WTC11 (cell line): ENCODE measurements around the gene SULT2B1. TPM values are rescaled to one million over a fixed set of nuclear protein-coding genes. Genes with fewer than 3 reads are reported as not detected.

ENCODE experiments used
- ATAC-seq: fragments of 200-7000 bp; cut with Tn5 transposase; 2 replicates; pipeline ENCODE4 v1.10.0; 2021; ENCODE audit warnings: mild to moderate bottlenecking, moderate library complexity
- CTCF ChIA-PET: fragments of 300-600 bp; sonication (Branson Sonifier 250); formaldehyde crosslinking; loops from one replicate; lab custom pipeline; 2021; ENCODE audit warnings: antibody characterized with exemption; lab: Charles Lee
- POLR2A ChIA-PET: fragments of 350-600 bp; sonication (Branson Sonifier 250); formaldehyde crosslinking; loops from one replicate; lab custom pipeline; 2021; ENCODE audit warnings: antibody characterized with exemption; lab: Charles Lee
- DNase-seq: peaks from one replicate; pipeline ENCODE4 v3.0.0; 2021; ENCODE audit warnings: low spot score
- H3K27ac Mint-ChIP-seq: 2 replicates; pipeline ENCODE4 v1.8.0; 2021; ENCODE audit warnings: mixed read lengths
- H3K27me3 Mint-ChIP-seq: 2 replicates; pipeline ENCODE4 v1.8.0; 2021; ENCODE audit warnings: low read depth, mild to moderate bottlenecking, moderate library complexity, mixed read lengths
- H3K36me3 Mint-ChIP-seq: 2 replicates; pipeline ENCODE4 v1.8.0; 2021; ENCODE audit warnings: mixed read lengths
- H3K4me1 Mint-ChIP-seq: 2 replicates; pipeline ENCODE4 v1.8.0; 2022; ENCODE audit warnings: mixed read lengths
- H3K4me3 Mint-ChIP-seq: 2 replicates; pipeline ENCODE4 v1.8.0; 2021; ENCODE audit warnings: mild to moderate bottlenecking, moderate library complexity, mixed read lengths
- H3K9me3 Mint-ChIP-seq: 2 replicates; pipeline ENCODE4 v1.8.0; 2021; ENCODE audit warnings: mixed read lengths
- EMX1 ChIP-seq: fragments of 250-450 bp; sonication (Bioruptor Pico); IDR thresholded peaks from 2 replicates; pipeline ENCODE4 v1.8.0; 2021; ENCODE audit warnings: mild to moderate bottlenecking
- HMGA2 ChIP-seq: fragments of 250-450 bp; sonication (Bioruptor Pico); IDR thresholded peaks from 2 replicates; pipeline ENCODE4 v1.4.0; 2021; ENCODE audit warnings: mild to moderate bottlenecking, moderate library complexity
- KAT7 ChIP-seq: sonication (generic); formaldehyde crosslinking; IDR thresholded peaks from 2 replicates; pipeline ENCODE4 v1.8.1; 2023; ENCODE audit warnings: missing genetic modification reagents, mild to moderate bottlenecking, borderline replicate concordance
- NFE2L1 ChIP-seq: sonication (generic); formaldehyde crosslinking; IDR thresholded peaks from 2 replicates; pipeline ENCODE4 v1.8.1; 2023; ENCODE audit warnings: missing genetic modification reagents
- PRRX2 ChIP-seq: fragments of 250-450 bp; sonication (Bioruptor Pico); IDR thresholded peaks from 2 replicates; pipeline ENCODE4 v1.8.0; 2021; ENCODE audit warnings: mild to moderate bottlenecking
- SMAD3 ChIP-seq: sonication (generic); formaldehyde crosslinking; IDR thresholded peaks from 2 replicates; pipeline ENCODE4 v1.8.0; 2022; ENCODE audit warnings: missing genetic modification reagents, mild to moderate bottlenecking, borderline replicate concordance
- TCF7 ChIP-seq: sonication (generic); formaldehyde crosslinking; IDR thresholded peaks from 2 replicates; pipeline ENCODE4 v1.8.0; 2022; ENCODE audit warnings: mild to moderate bottlenecking, low read depth, missing genetic modification reagents, moderate library complexity
- TEAD4 ChIP-seq: sonication (generic); formaldehyde crosslinking; IDR thresholded peaks from 2 replicates; pipeline ENCODE4 v1.8.0; 2022; ENCODE audit warnings: mild to moderate bottlenecking, missing genetic modification reagents
- ZBTB21 ChIP-seq: sonication (generic); formaldehyde crosslinking; IDR thresholded peaks from 2 replicates; pipeline ENCODE4 v1.8.1; 2023; ENCODE audit warnings: mild to moderate bottlenecking, missing genetic modification reagents, borderline replicate concordance
- ZNF671 ChIP-seq: fragments of 250-450 bp; sonication (Bioruptor Pico); IDR thresholded peaks from 2 replicates; pipeline ENCODE4 v1.8.0; 2021; ENCODE audit warnings: mild to moderate bottlenecking
- total RNA-seq: library from RNA; stranded (reverse); gene quantifications from 3 replicates; pipeline ENCODE4 v1.2.3, GENCODE V29; 2021
- TF ChIP-seq, protein P1 (sequence below): sonication (generic); formaldehyde crosslinking; IDR thresholded peaks from 2 replicates; pipeline ENCODE4 v1.8.0; 2022; ENCODE audit warnings: mild to moderate bottlenecking, missing genetic modification reagents
- TF ChIP-seq, protein P2 (sequence below): sonication (generic); formaldehyde crosslinking; IDR thresholded peaks from 2 replicates; pipeline ENCODE4 v1.8.1; 2023; ENCODE audit warnings: mild to moderate bottlenecking, missing genetic modification reagents, moderate library complexity
- TF ChIP-seq, protein P3 (sequence below): sonication (generic); formaldehyde crosslinking; IDR thresholded peaks from 2 replicates; pipeline ENCODE4 v1.8.0; 2022; ENCODE audit warnings: mild to moderate bottlenecking, missing genetic modification reagents
- TF ChIP-seq, protein P4 (sequence below): sonication (generic); formaldehyde crosslinking; IDR thresholded peaks from 2 replicates; pipeline ENCODE4 v1.8.1; 2022; ENCODE audit warnings: low read depth, mild to moderate bottlenecking, moderate library complexity, missing genetic modification reagents, borderline replicate concordance
- TF ChIP-seq, protein P5 (sequence below): fragments of 250-450 bp; sonication (Bioruptor Pico); IDR thresholded peaks from 2 replicates; pipeline ENCODE4 v1.9.0; 2021; ENCODE audit warnings: mild to moderate bottlenecking, borderline replicate concordance
- TF ChIP-seq, protein P6 (sequence below): sonication (generic); formaldehyde crosslinking; IDR thresholded peaks from 2 replicates; pipeline ENCODE4 v1.8.1; 2023; ENCODE audit warnings: mild to moderate bottlenecking, moderate library complexity, missing genetic modification reagents
- TF ChIP-seq, protein P7 (sequence below): fragments of 250-450 bp; sonication (Bioruptor Pico); IDR thresholded peaks from 2 replicates; pipeline ENCODE4 v1.8.0; 2021; ENCODE audit warnings: mild to moderate bottlenecking
- TF ChIP-seq, protein P8 (sequence below): sonication (generic); formaldehyde crosslinking; IDR thresholded peaks from 2 replicates; pipeline ENCODE4 v1.8.0; 2022; ENCODE audit warnings: mild to moderate bottlenecking, missing genetic modification reagents

SULT2B1 gene
- total RNA-seq, 1 experiment from 2014 or later = 0.96 TPM

DNA sequence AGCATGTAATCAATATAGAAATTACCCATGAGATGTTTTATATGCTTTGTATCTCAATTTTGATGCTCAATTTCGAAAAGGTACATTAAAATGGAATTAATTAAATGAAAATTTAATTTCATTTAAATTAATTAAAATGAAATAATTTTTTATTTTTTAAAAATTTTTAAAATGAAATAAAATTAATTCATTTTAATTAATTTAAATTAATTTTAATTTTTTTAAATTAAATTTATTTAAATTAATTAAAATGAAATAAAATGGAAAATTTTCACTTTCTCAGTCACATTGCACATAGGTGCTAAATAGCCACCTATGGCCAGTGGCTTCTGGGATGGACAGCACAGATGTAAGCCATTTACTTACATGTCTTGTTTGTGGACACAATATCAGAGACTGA is 4.2 kb upstream of the SULT2B1 start:
- CTCF ChIA-PET = no interaction called here
- H3K4me3 Mint-ChIP-seq = no peak overlapping the region
- H3K9me3 Mint-ChIP-seq = no peaks in the 10 kb centered on the region
- no peak for DNase-seq
- POLR2A ChIA-PET = no interaction called here
- H3K4me1 Mint-ChIP-seq = peaks cover 12% of the 10 kb centered on the region
- no peaks in the 10 kb centered on the region for H3K36me3 Mint-ChIP-seq
- H3K27me3 Mint-ChIP-seq = no peaks in the 10 kb centered on the region
- H3K27ac Mint-ChIP-seq = no peak overlapping the region
- ATAC-seq = no peak
- TF ChIP-seq HMGA2 (peak; percentile 100), ZBTB21 (CRISPR knock-in tag) (no peak)
- TF ChIP-seq, all 79 proteins: peak for 1

DNA sequence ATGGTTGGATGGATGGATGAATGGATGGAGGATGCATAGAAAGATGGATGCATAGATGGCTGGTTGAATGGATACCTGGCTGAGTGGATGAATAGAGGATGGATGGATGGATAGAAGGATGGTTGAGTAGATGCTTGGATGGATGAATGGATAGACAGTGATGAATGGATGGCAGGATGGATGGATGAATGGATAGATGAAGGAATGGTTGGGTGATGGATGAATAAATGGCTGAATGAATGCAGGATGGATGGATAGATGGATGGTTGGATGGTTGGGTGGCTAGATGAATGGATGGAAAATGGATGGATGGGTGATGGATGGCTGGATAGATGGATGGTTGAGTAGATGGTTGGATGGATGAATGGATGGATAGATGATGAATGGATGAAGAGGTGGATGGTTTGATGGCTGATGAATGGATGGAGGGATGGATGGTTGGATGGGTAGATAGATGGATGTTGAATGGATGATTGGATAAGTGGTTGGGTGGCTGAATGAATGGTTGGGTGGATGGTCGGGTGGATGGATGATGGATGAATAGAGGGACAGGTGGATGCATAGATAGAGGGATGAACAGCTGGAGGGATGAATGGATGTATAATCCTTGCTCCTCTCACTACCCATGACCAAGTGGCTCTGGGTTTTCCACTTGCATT is 3.6 kb upstream of the SULT2B1 start:
- DNase-seq (no peak), ATAC-seq (no peak)
- no peak overlapping the region for H3K4me3 Mint-ChIP-seq
- peaks cover 6% of the 10 kb centered on the region for H3K4me1 Mint-ChIP-seq
- POLR2A ChIA-PET = no interaction called here
- H3K36me3 Mint-ChIP-seq = no peaks in the 10 kb centered on the region
- no peaks in the 10 kb centered on the region for H3K27me3 Mint-ChIP-seq
- TF ChIP-seq, protein P1, sequence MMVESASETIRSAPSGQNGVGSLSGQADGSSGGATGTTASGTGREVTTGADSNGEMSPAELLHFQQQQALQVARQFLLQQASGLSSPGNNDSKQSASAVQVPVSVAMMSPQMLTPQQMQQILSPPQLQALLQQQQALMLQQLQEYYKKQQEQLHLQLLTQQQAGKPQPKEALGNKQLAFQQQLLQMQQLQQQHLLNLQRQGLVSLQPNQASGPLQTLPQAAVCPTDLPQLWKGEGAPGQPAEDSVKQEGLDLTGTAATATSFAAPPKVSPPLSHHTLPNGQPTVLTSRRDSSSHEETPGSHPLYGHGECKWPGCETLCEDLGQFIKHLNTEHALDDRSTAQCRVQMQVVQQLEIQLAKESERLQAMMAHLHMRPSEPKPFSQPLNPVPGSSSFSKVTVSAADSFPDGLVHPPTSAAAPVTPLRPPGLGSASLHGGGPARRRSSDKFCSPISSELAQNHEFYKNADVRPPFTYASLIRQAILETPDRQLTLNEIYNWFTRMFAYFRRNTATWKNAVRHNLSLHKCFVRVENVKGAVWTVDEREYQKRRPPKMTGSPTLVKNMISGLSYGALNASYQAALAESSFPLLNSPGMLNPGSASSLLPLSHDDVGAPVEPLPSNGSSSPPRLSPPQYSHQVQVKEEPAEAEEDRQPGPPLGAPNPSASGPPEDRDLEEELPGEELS (CRISPR knock-in tag) = no peak
- TF ChIP-seq, protein P2, sequence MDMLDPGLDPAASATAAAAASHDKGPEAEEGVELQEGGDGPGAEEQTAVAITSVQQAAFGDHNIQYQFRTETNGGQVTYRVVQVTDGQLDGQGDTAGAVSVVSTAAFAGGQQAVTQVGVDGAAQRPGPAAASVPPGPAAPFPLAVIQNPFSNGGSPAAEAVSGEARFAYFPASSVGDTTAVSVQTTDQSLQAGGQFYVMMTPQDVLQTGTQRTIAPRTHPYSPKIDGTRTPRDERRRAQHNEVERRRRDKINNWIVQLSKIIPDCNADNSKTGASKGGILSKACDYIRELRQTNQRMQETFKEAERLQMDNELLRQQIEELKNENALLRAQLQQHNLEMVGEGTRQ = no peak
- no peak for TF ChIP-seq TCF7 (CRISPR knock-in tag)
- H3K27ac Mint-ChIP-seq = no peak overlapping the region
- no peaks in the 10 kb centered on the region for H3K9me3 Mint-ChIP-seq
- CTCF ChIA-PET = no interaction called here

DNA sequence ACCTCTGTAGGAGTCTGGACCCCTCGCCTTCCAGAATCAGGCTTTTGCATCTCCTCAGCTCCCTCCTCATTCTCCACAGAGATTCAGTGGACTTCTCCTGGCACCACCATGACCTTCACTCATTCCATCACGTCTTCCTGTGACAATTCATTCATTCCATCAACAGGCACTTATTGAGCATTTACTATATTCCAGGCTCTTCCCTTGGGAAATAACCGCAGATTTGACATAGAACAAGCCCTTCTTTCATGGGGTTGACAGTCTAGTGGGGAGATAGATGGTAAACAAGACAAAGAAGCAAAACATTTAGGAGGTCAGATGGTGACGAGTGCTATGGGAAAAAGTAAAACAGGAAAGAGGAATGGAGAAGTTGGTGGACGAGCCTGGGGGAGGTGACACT is 2.6 kb upstream of the SULT2B1 start:
- Mint-ChIP-seq H3K4me1 (peaks cover 14% of the 10 kb centered on the region), H3K4me3 (no peak overlapping the region), H3K27ac (no peak overlapping the region), H3K36me3 (no peaks in the 10 kb centered on the region), H3K9me3 (no peaks in the 10 kb centered on the region), H3K27me3 (no peaks in the 10 kb centered on the region)
- DNase-seq = no peak
- no peak for ATAC-seq
- ChIA-PET CTCF (no interaction called here), POLR2A (no interaction called here)
- TF ChIP-seq, protein P3, sequence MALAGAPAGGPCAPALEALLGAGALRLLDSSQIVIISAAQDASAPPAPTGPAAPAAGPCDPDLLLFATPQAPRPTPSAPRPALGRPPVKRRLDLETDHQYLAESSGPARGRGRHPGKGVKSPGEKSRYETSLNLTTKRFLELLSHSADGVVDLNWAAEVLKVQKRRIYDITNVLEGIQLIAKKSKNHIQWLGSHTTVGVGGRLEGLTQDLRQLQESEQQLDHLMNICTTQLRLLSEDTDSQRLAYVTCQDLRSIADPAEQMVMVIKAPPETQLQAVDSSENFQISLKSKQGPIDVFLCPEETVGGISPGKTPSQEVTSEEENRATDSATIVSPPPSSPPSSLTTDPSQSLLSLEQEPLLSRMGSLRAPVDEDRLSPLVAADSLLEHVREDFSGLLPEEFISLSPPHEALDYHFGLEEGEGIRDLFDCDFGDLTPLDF (CRISPR knock-in tag) = no peak
- TF ChIP-seq, protein P4, sequence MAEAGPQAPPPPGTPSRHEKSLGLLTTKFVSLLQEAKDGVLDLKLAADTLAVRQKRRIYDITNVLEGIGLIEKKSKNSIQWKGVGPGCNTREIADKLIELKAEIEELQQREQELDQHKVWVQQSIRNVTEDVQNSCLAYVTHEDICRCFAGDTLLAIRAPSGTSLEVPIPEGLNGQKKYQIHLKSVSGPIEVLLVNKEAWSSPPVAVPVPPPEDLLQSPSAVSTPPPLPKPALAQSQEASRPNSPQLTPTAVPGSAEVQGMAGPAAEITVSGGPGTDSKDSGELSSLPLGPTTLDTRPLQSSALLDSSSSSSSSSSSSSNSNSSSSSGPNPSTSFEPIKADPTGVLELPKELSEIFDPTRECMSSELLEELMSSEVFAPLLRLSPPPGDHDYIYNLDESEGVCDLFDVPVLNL (CRISPR knock-in tag) = no peak
- TF ChIP-seq, protein P5, sequence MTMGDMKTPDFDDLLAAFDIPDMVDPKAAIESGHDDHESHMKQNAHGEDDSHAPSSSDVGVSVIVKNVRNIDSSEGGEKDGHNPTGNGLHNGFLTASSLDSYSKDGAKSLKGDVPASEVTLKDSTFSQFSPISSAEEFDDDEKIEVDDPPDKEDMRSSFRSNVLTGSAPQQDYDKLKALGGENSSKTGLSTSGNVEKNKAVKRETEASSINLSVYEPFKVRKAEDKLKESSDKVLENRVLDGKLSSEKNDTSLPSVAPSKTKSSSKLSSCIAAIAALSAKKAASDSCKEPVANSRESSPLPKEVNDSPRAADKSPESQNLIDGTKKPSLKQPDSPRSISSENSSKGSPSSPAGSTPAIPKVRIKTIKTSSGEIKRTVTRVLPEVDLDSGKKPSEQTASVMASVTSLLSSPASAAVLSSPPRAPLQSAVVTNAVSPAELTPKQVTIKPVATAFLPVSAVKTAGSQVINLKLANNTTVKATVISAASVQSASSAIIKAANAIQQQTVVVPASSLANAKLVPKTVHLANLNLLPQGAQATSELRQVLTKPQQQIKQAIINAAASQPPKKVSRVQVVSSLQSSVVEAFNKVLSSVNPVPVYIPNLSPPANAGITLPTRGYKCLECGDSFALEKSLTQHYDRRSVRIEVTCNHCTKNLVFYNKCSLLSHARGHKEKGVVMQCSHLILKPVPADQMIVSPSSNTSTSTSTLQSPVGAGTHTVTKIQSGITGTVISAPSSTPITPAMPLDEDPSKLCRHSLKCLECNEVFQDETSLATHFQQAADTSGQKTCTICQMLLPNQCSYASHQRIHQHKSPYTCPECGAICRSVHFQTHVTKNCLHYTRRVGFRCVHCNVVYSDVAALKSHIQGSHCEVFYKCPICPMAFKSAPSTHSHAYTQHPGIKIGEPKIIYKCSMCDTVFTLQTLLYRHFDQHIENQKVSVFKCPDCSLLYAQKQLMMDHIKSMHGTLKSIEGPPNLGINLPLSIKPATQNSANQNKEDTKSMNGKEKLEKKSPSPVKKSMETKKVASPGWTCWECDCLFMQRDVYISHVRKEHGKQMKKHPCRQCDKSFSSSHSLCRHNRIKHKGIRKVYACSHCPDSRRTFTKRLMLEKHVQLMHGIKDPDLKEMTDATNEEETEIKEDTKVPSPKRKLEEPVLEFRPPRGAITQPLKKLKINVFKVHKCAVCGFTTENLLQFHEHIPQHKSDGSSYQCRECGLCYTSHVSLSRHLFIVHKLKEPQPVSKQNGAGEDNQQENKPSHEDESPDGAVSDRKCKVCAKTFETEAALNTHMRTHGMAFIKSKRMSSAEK (CRISPR knock-in tag) = no peak
- no peak for TF ChIP-seq ZNF671
- no peak for TF ChIP-seq KAT7
- TF ChIP-seq HMGA2 = no peak
- TF ChIP-seq, protein P6, sequence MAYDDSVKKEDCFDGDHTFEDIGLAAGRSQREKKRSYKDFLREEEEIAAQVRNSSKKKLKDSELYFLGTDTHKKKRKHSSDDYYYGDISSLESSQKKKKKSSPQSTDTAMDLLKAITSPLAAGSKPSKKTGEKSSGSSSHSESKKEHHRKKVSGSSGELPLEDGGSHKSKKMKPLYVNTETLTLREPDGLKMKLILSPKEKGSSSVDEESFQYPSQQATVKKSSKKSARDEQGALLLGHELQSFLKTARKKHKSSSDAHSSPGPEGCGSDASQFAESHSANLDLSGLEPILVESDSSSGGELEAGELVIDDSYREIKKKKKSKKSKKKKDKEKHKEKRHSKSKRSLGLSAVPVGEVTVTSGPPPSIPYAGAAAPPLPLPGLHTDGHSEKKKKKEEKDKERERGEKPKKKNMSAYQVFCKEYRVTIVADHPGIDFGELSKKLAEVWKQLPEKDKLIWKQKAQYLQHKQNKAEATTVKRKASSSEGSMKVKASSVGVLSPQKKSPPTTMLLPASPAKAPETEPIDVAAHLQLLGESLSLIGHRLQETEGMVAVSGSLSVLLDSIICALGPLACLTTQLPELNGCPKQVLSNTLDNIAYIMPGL (CRISPR knock-in tag) = no peak
- no peak for TF ChIP-seq TEAD4
- TF ChIP-seq SMAD3 (CRISPR knock-in tag) = no peak
- TF ChIP-seq, protein P7, sequence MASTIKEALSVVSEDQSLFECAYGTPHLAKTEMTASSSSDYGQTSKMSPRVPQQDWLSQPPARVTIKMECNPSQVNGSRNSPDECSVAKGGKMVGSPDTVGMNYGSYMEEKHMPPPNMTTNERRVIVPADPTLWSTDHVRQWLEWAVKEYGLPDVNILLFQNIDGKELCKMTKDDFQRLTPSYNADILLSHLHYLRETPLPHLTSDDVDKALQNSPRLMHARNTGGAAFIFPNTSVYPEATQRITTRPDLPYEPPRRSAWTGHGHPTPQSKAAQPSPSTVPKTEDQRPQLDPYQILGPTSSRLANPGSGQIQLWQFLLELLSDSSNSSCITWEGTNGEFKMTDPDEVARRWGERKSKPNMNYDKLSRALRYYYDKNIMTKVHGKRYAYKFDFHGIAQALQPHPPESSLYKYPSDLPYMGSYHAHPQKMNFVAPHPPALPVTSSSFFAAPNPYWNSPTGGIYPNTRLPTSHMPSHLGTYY (CRISPR knock-in tag) = no peak
- TF ChIP-seq NFE2L1 (CRISPR knock-in tag) = no peak
- no peak for TF ChIP-seq PRRX2 (CRISPR knock-in tag)
- TF ChIP-seq, protein P8, sequence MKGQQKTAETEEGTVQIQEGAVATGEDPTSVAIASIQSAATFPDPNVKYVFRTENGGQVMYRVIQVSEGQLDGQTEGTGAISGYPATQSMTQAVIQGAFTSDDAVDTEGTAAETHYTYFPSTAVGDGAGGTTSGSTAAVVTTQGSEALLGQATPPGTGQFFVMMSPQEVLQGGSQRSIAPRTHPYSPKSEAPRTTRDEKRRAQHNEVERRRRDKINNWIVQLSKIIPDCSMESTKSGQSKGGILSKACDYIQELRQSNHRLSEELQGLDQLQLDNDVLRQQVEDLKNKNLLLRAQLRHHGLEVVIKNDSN (CRISPR knock-in tag) = no peak
- no peak for TF ChIP-seq EMX1
